Stimulated activated CD8-positive, alpha-beta memory T cell treated with anti-CD3 and anti-CD28 coated beads, Interleukin-7, amount 100 ng/mL, for 48 hours (primary cell): ENCODE results near the gene ARHGAP6.
"Not testable (repeated sequence)": the region's sequence is repeated elsewhere in the genome, so short reads cannot be mapped to it uniquely, and the experiment has no call there.

Experiments
- DNase-seq, 2 donors: peaks; one replicate each; pipeline ENCODE4 v3.0.0-alpha.2; 2020; ENCODE audit warnings: low read depth in 1 of 2; ENCODE audit errors: extremely low read depth in 1 of 2

The ARHGAP6 gene

GRCh38 chrX:11367609-11368430, 297.9 kb downstream of the ARHGAP6 start:
- DNase-seq = no peak

- DNase-seq = no peak
Measured at GRCh38 chrX:11366998-11367595, 298.6 kb downstream of the ARHGAP6 start.

GRCh38 chrX:11365426-11365825, 300.3 kb downstream of the ARHGAP6 start:
- DNase-seq = no peak

- no peak for DNase-seq
Measured at GRCh38 chrX:11364835-11365234, 300.9 kb downstream of the ARHGAP6 start.

- not testable (repeated sequence) for DNase-seq
Measured at GRCh38 chrX:11363825-11364224, 301.9 kb downstream of the ARHGAP6 start.

GRCh38 chrX:11363069-11363594, 302.6 kb downstream of the ARHGAP6 start:
- no peak for DNase-seq

- DNase-seq = not testable (repeated sequence)
Measured at GRCh38 chrX:11361666-11362065, 304.1 kb downstream of the ARHGAP6 start.

GRCh38 chrX:11355944-11356343, 309.8 kb downstream of the ARHGAP6 start:
- not testable (repeated sequence) for DNase-seq

GRCh38 chrX:11355259-11355909, 310.3 kb downstream of the ARHGAP6 start:
- no peak for DNase-seq

- no peak for DNase-seq
Measured at GRCh38 chrX:11352296-11352741, 313.4 kb downstream of the ARHGAP6 start.

- no peak for DNase-seq
Measured at GRCh38 chrX:11351375-11352295, 314.1 kb downstream of the ARHGAP6 start.

- no peak for DNase-seq
Measured at GRCh38 chrX:11349661-11350337, 315.9 kb downstream of the ARHGAP6 start.

- DNase-seq = no peak
Measured at GRCh38 chrX:11349020-11349419, 316.7 kb downstream of the ARHGAP6 start.

- no peak for DNase-seq
Measured at GRCh38 chrX:11347300-11347699, 318.4 kb downstream of the ARHGAP6 start.

GRCh38 chrX:11346121-11346682, 319.5 kb downstream of the ARHGAP6 start:
- DNase-seq = no peak

GRCh38 chrX:11342673-11343072, 323.0 kb downstream of the ARHGAP6 start:
- no peak for DNase-seq

- no peak for DNase-seq
Measured at GRCh38 chrX:11341274-11342201, 324.2 kb downstream of the ARHGAP6 start.

- no peak for DNase-seq
Measured at GRCh38 chrX:11337292-11338009, 328.3 kb downstream of the ARHGAP6 start.
